SK-N-SH (cell line): Measurements from ENCODE around the gene NXPH4. TPM values are rescaled to one million over a fixed set of nuclear protein-coding genes. Genes with fewer than 3 reads are reported as not detected.

Experiments
- CTCF ChIA-PET: fragments of 300-600, 350-600 bp; formaldehyde crosslinking; extraction: SDS; loops from one replicate; lab custom pipeline; 2021; lab: Yijun Ruan, JAX
- POLR2A ChIA-PET: fragments of 350-600 bp; sonication (Branson Sonifier 250); formaldehyde crosslinking; extraction: SDS; loops from one replicate; lab custom pipeline; 2020; ENCODE audit warnings: antibody characterized with exemption, inconsistent platforms; lab: Yijun Ruan, JAX
- DNase-seq: peaks from one replicate; pipeline ENCODE4 v3.0.0; 2012
- H2AFZ ChIP-seq: fragments of 200-600 bp; sonication (generic); 2 replicates; pipeline ENCODE4 v1.8.1; 2016; ENCODE audit warnings: antibody characterized with exemption, mild to moderate bottlenecking, low read depth
- H3F3A ChIP-seq: fragments of 200-600 bp; sonication (generic); replicated peaks from 2 replicates; pipeline ENCODE3; 2016; ENCODE audit warnings: antibody characterized with exemption, mild to moderate bottlenecking; ENCODE audit not compliant: insufficient read depth
- H3K27ac ChIP-seq, 2 experiments: fragments of 200-500 bp in 1 of 2; fragments of 200-600 bp in 1 of 2; sonication (Bioruptor generic) in 1 of 2; sonication (generic), shearing (Covaris generic) in 1 of 2; 2 replicates each; pipeline versions ENCODE4 v1.5.1 to v1.6.1; 2014 to 2016; ENCODE audit warnings: low read depth in 2 of 2, inconsistent platforms in 1 of 2, low read length in 1 of 2, mild to moderate bottlenecking in 1 of 2, mixed read lengths in 1 of 2
- H3K27me3 ChIP-seq: fragments of 200-600 bp; sonication (generic), shearing (Covaris generic); 2 replicates; pipeline ENCODE4 v1.6.1; 2016; ENCODE audit warnings: mixed run types; ENCODE audit not compliant: insufficient read depth
- H3K36me3 ChIP-seq, 2 experiments: fragments of 200-500 bp in 1 of 2; fragments of 200-600 bp in 1 of 2; sonication (Bioruptor generic) in 1 of 2; sonication (generic) in 1 of 2; replicated peaks in 1 of 2; 2 replicates each; pipeline versions ENCODE3 to v1.5.1; 2014 to 2016; ENCODE audit warnings: low read length in 1 of 2, mild to moderate bottlenecking in 1 of 2; ENCODE audit not compliant: insufficient read depth in 2 of 2, control insufficient read depth in 1 of 2
- H3K4me1 ChIP-seq, 2 experiments: fragments of 200-500 bp in 1 of 2; fragments of 200-600 bp in 1 of 2; sonication (Bioruptor generic) in 1 of 2; sonication (generic), shearing (Covaris generic) in 1 of 2; 2 replicates each; pipeline versions ENCODE4 v1.5.1 to v1.6.1; 2014 to 2016; ENCODE audit warnings: low read depth in 1 of 2, low read length in 1 of 2, mixed run types in 1 of 2; ENCODE audit not compliant: insufficient read depth in 2 of 2, control insufficient read depth in 1 of 2
- H3K4me2 ChIP-seq: fragments of 200-600 bp; sonication (generic), shearing (Covaris generic); 2 replicates; pipeline ENCODE4 v1.6.1; 2017; ENCODE audit warnings: mixed run types
- H3K4me3 ChIP-seq, 2 experiments: fragments of 200-500 bp in 1 of 2; fragments of 200-600 bp in 1 of 2; sonication (Bioruptor generic) in 1 of 2; sonication (generic), shearing (Covaris generic) in 1 of 2; 2 replicates each; pipeline versions ENCODE4 v1.5.1 to v1.8.1; 2014 to 2016; ENCODE audit warnings: low read depth in 2 of 2, inconsistent platforms in 1 of 2, low read length in 1 of 2, mild to moderate bottlenecking in 1 of 2, mixed read lengths in 1 of 2, moderate library complexity in 1 of 2
- H3K79me2 ChIP-seq: fragments of 200-600 bp; sonication (generic); 2 replicates; pipeline ENCODE4 v1.8.1; 2017; ENCODE audit warnings: mild to moderate bottlenecking; ENCODE audit not compliant: insufficient read depth
- H3K9ac ChIP-seq: fragments of 200-600 bp; sonication (generic); 2 replicates; pipeline ENCODE4 v1.6.1; 2017; ENCODE audit warnings: mixed run types
- H3K9me2 ChIP-seq: fragments of 200-600 bp; sonication (generic); 2 replicates; pipeline ENCODE4 v1.6.1; 2017; ENCODE audit warnings: mixed run types
- H3K9me3 ChIP-seq: fragments of 200-600 bp; sonication (generic); 2 replicates; pipeline ENCODE4 v1.6.1; 2017; ENCODE audit warnings: mixed run types, mild to moderate bottlenecking, moderate library complexity
- H4K20me1 ChIP-seq: fragments of 200-600 bp; sonication (generic); 2 replicates; pipeline ENCODE4 v1.6.1; 2017; ENCODE audit warnings: mild to moderate bottlenecking, mixed run types; ENCODE audit not compliant: insufficient read depth
- FOXJ3 ChIP-seq: sonication (generic); formaldehyde crosslinking; IDR thresholded peaks from 2 replicates; pipeline ENCODE4 v1.5.1; 2020; ENCODE audit warnings: mild to moderate bottlenecking, missing genetic modification reagents
- FOXM1 ChIP-seq: IDR thresholded peaks from 2 replicates; pipeline ENCODE4 v1.4.0; 2012; ENCODE audit warnings: low read depth, mild to moderate bottlenecking
- GABPA ChIP-seq: IDR thresholded peaks from 2 replicates; pipeline ENCODE4 v1.4.0; 2012; ENCODE audit warnings: low read depth, mild to moderate bottlenecking
- GATA2 ChIP-seq: sonication (generic); formaldehyde crosslinking; IDR thresholded peaks from 2 replicates; pipeline ENCODE4 v1.5.0; 2020; ENCODE audit warnings: mild to moderate bottlenecking, missing genetic modification reagents
- JUND ChIP-seq: IDR thresholded peaks from 2 replicates; pipeline ENCODE4 v1.4.0; 2012
- NFIC ChIP-seq: IDR thresholded peaks from 2 replicates; pipeline ENCODE4 v1.4.0; 2012; ENCODE audit warnings: borderline replicate concordance
- NRF1 ChIP-seq: IDR thresholded peaks from 2 replicates; pipeline ENCODE4 v1.6.1; 2012; ENCODE audit warnings: low read depth, mild to moderate bottlenecking, low read length
- POLR2AphosphoS5 ChIP-seq: IDR thresholded peaks from 2 replicates; pipeline ENCODE4 v1.6.1; 2012; ENCODE audit warnings: low read depth, low read length
- RAD21 ChIP-seq: IDR thresholded peaks from 2 replicates; pipeline ENCODE4 v1.6.1; 2012; ENCODE audit warnings: mild to moderate bottlenecking, low read length
- RFX5 ChIP-seq: IDR thresholded peaks from 2 replicates; pipeline ENCODE4 v1.6.1; 2012; ENCODE audit warnings: mild to moderate bottlenecking, improper control_type of control experiment, low read length
- SIN3A ChIP-seq: IDR thresholded peaks from 2 replicates; pipeline ENCODE4 v1.6.1; 2012; ENCODE audit warnings: low read depth, mild to moderate bottlenecking, low read length, moderate library complexity, borderline replicate concordance
- TAF1 ChIP-seq: IDR thresholded peaks from 2 replicates; pipeline ENCODE4 v1.6.1; 2012; ENCODE audit warnings: low read depth, mild to moderate bottlenecking, low read length, moderate library complexity, borderline replicate concordance
- TCF12 ChIP-seq: IDR thresholded peaks from 2 replicates; pipeline ENCODE4 v1.4.0; 2012
- WGBS: methylation state at CpG from one replicate; pipeline ENCODE4 v1.1.6; 2017; ENCODE audit warnings: low lambda C conversion rate; 5-methylcytosine and 5-hydroxymethylcytosine counted together
- polyA plus RNA-seq, 3 experiments: library from polyadenylated mRNA; depleted of rRNA; stranded (reverse); fragments of >200 nt; gene quantifications; 2 replicates each; pipeline ENCODE4 v1.2.3, GENCODE V29; 2012
- TF ChIP-seq, protein P1 (sequence below): IDR thresholded peaks from 2 replicates; pipeline ENCODE4 v1.6.1; 2012; ENCODE audit warnings: mild to moderate bottlenecking, low read depth, low read length, moderate library complexity
- TF ChIP-seq, protein P2 (sequence below): fragments of 150-350 bp; IDR thresholded peaks from 2 replicates; pipeline ENCODE4 v1.6.1; 2017; ENCODE audit warnings: antibody characterized with exemption, low read length, low read depth, borderline replicate concordance
- TF ChIP-seq, protein P3 (sequence below): IDR thresholded peaks from 2 replicates; pipeline ENCODE4; 2012

Gene NXPH4
- polyA plus RNA-seq, 1 of the 3 experiments (the other 2 are of a cell fraction) = 0.31 TPM

DNA sequence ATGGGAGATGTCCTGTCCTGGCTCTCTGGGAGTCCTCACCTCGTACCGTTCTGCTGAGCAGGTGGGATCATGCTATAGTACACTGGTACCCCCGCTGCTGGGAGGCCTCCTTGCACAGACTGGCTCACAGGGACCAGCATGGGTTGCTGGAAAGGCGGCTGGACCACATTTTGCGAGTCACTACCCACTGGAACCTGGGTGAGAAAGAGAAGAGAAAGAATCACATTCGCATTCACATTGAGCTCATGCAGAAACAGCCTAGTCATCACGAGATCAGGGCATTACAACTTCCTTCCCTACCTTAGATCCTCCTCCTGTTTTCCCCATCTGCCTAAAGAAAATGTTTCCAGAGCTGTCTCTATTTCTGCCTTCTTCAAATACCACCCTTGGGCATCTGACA is 51.7 kb downstream of the NXPH4 start:
- Histone ChIP-seq H3K9me3 (no peaks in the 10 kb centered on the region), H3K27ac (peak overlapping the region in 1 of 2 experiments; percentile 28; a peak in 1 of 4 replicates), H3K36me3 (peaks cover 17 to 36% of the 10 kb centered on the region in 2 experiments), H3K79me2 (no peaks in the 10 kb centered on the region), H3K27me3 (no peaks in the 10 kb centered on the region), H3K4me2 (no peak overlapping the region), H4K20me1 (no peaks in the 10 kb centered on the region), H3F3A (peaks cover 12% of the 10 kb centered on the region), H3K4me1 (peaks cover 6 to 12% of the 10 kb centered on the region in 2 experiments; a peak in 2 of 4 replicates), H3K9me2 (no peaks in the 10 kb centered on the region), H3K4me3 (no peak overlapping the region), H3K9ac (no peak overlapping the region), H2AFZ (no peak overlapping the region)
- POLR2A ChIA-PET = no interaction called here
- TF ChIP-seq RAD21 (no peak), POLR2AphosphoS5 (no peak), NRF1 (no peak), RFX5 (no peak), JUND (no peak), NFIC (no peak), FOXJ3 (CRISPR knock-in tag) (no peak), TAF1 (no peak), GATA2 (no peak), SIN3A (no peak), FOXM1 (no peak), TCF12 (no peak), GABPA (no peak)
- TF ChIP-seq, protein P1, sequence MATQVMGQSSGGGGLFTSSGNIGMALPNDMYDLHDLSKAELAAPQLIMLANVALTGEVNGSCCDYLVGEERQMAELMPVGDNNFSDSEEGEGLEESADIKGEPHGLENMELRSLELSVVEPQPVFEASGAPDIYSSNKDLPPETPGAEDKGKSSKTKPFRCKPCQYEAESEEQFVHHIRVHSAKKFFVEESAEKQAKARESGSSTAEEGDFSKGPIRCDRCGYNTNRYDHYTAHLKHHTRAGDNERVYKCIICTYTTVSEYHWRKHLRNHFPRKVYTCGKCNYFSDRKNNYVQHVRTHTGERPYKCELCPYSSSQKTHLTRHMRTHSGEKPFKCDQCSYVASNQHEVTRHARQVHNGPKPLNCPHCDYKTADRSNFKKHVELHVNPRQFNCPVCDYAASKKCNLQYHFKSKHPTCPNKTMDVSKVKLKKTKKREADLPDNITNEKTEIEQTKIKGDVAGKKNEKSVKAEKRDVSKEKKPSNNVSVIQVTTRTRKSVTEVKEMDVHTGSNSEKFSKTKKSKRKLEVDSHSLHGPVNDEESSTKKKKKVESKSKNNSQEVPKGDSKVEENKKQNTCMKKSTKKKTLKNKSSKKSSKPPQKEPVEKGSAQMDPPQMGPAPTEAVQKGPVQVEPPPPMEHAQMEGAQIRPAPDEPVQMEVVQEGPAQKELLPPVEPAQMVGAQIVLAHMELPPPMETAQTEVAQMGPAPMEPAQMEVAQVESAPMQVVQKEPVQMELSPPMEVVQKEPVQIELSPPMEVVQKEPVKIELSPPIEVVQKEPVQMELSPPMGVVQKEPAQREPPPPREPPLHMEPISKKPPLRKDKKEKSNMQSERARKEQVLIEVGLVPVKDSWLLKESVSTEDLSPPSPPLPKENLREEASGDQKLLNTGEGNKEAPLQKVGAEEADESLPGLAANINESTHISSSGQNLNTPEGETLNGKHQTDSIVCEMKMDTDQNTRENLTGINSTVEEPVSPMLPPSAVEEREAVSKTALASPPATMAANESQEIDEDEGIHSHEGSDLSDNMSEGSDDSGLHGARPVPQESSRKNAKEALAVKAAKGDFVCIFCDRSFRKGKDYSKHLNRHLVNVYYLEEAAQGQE = no peak
- TF ChIP-seq, protein P2, sequence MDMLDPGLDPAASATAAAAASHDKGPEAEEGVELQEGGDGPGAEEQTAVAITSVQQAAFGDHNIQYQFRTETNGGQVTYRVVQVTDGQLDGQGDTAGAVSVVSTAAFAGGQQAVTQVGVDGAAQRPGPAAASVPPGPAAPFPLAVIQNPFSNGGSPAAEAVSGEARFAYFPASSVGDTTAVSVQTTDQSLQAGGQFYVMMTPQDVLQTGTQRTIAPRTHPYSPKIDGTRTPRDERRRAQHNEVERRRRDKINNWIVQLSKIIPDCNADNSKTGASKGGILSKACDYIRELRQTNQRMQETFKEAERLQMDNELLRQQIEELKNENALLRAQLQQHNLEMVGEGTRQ = no peak
- TF ChIP-seq, protein P3, sequence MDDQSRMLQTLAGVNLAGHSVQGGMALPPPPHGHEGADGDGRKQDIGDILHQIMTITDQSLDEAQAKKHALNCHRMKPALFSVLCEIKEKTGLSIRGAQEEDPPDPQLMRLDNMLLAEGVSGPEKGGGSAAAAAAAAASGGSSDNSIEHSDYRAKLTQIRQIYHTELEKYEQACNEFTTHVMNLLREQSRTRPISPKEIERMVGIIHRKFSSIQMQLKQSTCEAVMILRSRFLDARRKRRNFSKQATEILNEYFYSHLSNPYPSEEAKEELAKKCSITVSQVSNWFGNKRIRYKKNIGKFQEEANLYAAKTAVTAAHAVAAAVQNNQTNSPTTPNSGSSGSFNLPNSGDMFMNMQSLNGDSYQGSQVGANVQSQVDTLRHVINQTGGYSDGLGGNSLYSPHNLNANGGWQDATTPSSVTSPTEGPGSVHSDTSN = no peak
- CTCF ChIA-PET = interaction anchor here (0.7 to 9.9 kb wide), 3 partner anchors 27 to 191 kb away, joined by 3 to 141 read pairs (median 45); partner anchors contain the start of gene INHBE
- 75% methylated on average over 7 of the region's 7 CpGs for WGBS
- no peak for DNase-seq
